Measurements from ENCODE around the gene EHD1. TPM values are rescaled to one million over a fixed set of nuclear protein-coding genes. Genes with fewer than 3 reads are reported as not detected.

Gene EHD1
- total RNA-seq, 1 donor from 2014 or later, result 47.4 TPM

GRCh38 chr11:64911689-64912088 lies 33.3 kb upstream of the EHD1 start:
- ATAC-seq (ENCODE audit: poor library complexity) (no peak), DNase-seq (no peak)
- intact Hi-C loops (cut with DNase I), result no loop called here

GRCh38 chr11:64911142-64911541 lies 32.7 kb upstream of the EHD1 start:
- intact Hi-C loops (cut with DNase I), result no loop called here

GRCh38 chr11:64910451-64911093 lies 32.2 kb upstream of the EHD1 start:
- DNase-seq (no peak), ATAC-seq (ENCODE audit: poor library complexity) (no peak)
- intact Hi-C loops (cut with DNase I), result no loop called here

More at GRCh38 chr11:64911142-64911541, 32.7 kb upstream of the EHD1 start:
- DNase-seq (no peak), ATAC-seq (ENCODE audit: poor library complexity) (no peak)

GRCh38 chr11:64909653-64910343 lies 31.4 kb upstream of the EHD1 start:
- ATAC-seq (ENCODE audit: poor library complexity) (no peak), DNase-seq (no peak)
- intact Hi-C loops (cut with DNase I), result no loop called here

- DNase-seq (no peak), ATAC-seq (ENCODE audit: poor library complexity) (no peak)
- intact Hi-C loops (cut with DNase I), result no loop called here
These were observed 30.3 kb upstream of the EHD1 start for GRCh38 chr11:64908766-64909165.

- intact Hi-C loops (cut with DNase I), result no loop called here
- no peak for ATAC-seq (ENCODE audit: poor library complexity)
- DNase-seq, result no peak
These were observed 27.9 kb upstream of the EHD1 start for GRCh38 chr11:64906314-64906635.

- no peak for DNase-seq
- intact Hi-C loops (cut with DNase I), result no loop called here
- ATAC-seq (ENCODE audit: poor library complexity), result no peak
These were observed 27.3 kb upstream of the EHD1 start for GRCh38 chr11:64905516-64906313.

- no peak for DNase-seq
- no peak for ATAC-seq (ENCODE audit: poor library complexity)
- intact Hi-C loops (cut with DNase I), result no loop called here
These were observed 24.9 kb upstream of the EHD1 start for GRCh38 chr11:64903291-64903833.

- intact Hi-C loops (cut with DNase I), result no loop called here
- no peak for DNase-seq
- ATAC-seq (ENCODE audit: poor library complexity), result no peak
These were observed 23.9 kb upstream of the EHD1 start for GRCh38 chr11:64902102-64902900.

- DNase-seq, result no peak
- ATAC-seq (ENCODE audit: poor library complexity), result no peak
- intact Hi-C loops (cut with DNase I), result no loop called here
These were observed 22.4 kb upstream of the EHD1 start for GRCh38 chr11:64900774-64901173.

GRCh38 chr11:64900263-64900678 lies 21.9 kb upstream of the EHD1 start:
- ATAC-seq (ENCODE audit: poor library complexity) (no peak), DNase-seq (no peak)
- intact Hi-C loops (cut with DNase I), result no loop called here

- DNase-seq (no peak), ATAC-seq (ENCODE audit: poor library complexity) (no peak)
- intact Hi-C loops (cut with DNase I), result no loop called here
These were observed 20.1 kb upstream of the EHD1 start for GRCh38 chr11:64898541-64898940.

- no peak for ATAC-seq (ENCODE audit: poor library complexity)
- DNase-seq, result no peak
- intact Hi-C loops (cut with DNase I), result no loop called here
These were observed 19.6 kb upstream of the EHD1 start for GRCh38 chr11:64898076-64898445.

- intact Hi-C loops (cut with DNase I), result no loop called here
- ATAC-seq (ENCODE audit: poor library complexity), result no peak
- no peak for DNase-seq
These were observed 19.1 kb upstream of the EHD1 start for GRCh38 chr11:64897381-64898075.

- ATAC-seq (ENCODE audit: poor library complexity) (no peak), DNase-seq (no peak)
- intact Hi-C loops (cut with DNase I), result no loop called here
These were observed 18.1 kb upstream of the EHD1 start for GRCh38 chr11:64896448-64897022.

- peak; percentile 2 for ATAC-seq (ENCODE audit: poor library complexity)
- intact Hi-C loops (cut with DNase I), result loop anchor here (1.0 kb wide), 1 partner anchor 48 kb away; no protein-coding TSS in a partner anchor
- no peak for DNase-seq
These were observed 16.5 kb upstream of the EHD1 start for GRCh38 chr11:64894812-64895452.

- ATAC-seq (ENCODE audit: poor library complexity), result peak; percentile 86
- intact Hi-C loops (cut with DNase I), result loop anchor here (1.0 kb wide), 1 partner anchor 47 kb away; no protein-coding TSS in a partner anchor
- peak; percentile 95 for DNase-seq
These were observed 15.8 kb upstream of the EHD1 start for GRCh38 chr11:64894070-64894811.
